HG02840 (cell line): Measurements from ENCODE around the gene WNK2.
"Not testable (repeated sequence)": the region's sequence is repeated elsewhere in the genome, so short reads cannot be mapped to it uniquely, and the experiment has no call there.

Source experiments
- ATAC-seq: cut with Tn5 transposase; IDR thresholded peaks from one replicate; pipeline ENCODE4 v1.9.1; 2021; ENCODE audit warnings: mild to moderate bottlenecking, moderate library complexity, moderate number of reproducible peaks; ENCODE audit not compliant: unreplicated experiment, low FRiP score

WNK2 gene

DNA sequence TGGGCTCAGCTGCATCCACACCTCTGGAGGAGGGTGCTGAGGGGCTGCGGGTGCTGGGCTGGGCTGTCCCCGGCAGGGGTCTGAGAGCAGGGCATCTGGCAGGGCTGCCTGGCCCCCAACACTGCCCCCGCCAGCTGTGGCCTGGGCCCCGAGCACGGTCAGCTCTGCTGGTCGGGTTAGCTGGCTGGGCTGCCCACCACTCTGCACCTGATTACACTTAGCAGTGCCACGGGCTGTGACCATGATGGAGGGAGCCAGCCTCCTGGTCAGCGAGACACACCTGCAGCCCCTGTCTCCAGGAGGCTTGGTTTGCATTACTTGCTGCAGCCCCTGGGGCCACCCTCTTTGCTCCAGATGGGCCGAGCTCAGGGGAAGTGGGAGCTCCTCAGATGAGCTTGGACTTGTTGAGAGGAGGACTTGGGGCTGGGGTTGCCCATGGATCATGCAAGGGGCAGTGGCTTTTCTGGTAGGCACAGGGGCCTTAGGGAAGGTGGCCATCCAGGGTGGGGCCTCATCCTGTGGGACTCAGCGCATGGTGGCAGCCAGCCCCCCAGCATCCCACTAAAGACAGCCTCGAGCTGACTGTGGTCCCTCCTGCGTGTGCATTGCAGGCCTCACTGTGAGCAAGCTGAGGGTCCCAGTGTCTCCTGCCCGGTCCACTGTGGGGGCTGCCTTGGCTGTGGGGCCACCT, 135.5 kb downstream of the WNK2 start:
- no peak for ATAC-seq

DNA sequence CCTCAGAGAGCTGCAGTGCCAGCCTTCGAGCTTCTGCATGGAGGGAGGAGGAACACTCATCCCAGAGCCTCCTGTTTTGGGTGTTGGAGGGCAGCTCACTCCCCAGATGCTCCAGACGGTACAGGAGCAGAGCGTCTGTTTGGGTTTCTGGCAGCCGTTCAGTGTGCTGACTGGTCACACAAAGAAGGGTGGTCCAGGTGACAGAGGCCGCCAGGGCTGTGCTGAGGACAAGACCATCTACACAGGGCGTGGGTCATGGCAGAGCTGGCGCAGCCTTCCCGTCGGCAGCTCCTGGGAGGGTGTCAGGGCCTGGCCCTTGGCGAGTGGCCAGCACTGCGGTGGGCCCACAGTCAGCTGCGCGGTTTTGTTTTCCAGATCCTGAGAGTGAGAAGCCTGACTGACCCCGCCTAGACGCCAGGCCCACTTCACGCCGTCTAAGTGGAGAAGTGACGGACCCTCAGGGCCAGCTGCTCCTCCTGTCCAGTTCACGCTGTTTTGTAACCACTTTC, 136.1 kb downstream of the WNK2 start:
- ATAC-seq, result no peak

DNA sequence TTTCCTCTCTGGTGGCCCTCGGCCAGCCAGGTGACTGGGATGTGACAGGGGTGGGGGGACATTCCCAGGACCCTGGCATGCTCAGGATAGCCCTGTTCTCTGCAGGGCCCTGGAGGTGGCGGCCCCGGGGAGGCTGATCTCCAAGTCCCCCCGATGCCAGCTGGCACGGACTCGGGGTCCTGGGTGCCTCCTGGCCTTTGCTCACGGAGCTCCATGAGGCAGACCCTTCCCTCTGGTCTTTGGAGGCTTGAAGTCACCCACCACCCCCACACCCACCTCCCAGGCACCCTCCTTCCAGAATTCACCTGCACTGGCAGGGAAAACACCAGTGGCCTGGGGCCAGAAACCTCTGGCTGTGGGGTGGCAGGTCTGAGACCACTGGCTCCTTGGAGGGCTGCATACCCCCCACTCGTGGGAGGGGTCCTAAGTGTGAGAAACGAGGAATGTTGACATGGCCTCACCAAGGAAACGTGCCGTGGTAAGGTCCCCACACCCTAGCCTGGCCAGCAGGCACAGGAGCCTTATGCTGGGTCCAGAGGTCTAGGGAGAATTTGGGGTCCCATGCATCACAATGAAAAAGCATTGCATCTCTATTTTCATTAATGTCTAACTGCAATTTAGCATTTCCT, 136.8 kb downstream of the WNK2 start:
- ATAC-seq, result no peak

DNA sequence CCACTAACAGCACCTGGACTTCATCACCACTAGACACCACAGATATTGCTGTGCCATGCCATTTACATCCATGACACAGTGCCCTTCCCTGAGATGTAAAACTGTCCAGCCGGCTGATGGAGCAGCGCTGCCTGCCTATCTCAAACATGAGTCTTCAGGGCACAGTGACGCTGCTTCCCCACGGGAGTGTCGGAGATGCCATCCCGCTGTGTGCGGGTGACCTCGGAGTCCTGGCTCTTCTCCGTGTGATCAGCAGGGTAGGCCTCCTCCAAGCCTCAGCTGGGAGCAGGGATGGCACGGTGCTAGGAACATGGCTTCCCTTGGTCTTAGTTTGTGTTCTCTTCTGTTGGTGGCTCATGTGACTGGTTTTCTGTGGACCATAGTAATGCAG, 137.3 kb downstream of the WNK2 start:
- no peak for ATAC-seq

DNA sequence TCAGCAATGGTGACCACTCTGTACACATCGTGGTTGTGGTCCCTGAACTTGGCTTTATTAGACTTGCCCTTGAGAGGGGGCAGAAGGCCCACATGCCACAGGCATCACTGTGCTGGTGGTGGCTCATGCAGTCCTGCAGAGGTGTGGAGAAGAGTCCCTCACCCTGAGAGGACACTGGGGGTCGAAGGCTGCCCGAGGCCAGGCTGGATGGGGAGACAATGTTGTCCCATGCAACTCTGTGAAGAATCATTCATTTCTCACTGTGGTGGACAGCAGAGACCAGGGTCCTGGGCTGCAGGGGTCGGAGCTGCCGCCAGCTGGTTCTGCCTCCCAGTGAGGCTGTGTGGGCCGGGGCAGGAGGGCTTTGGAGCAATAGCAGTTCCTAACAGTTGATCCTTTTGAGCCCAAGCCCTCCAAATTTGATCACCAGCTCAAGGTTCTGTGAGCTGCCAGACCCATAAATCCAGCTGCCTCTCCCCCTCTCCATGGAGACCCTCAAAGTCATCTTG, 139.6 kb downstream of the WNK2 start:
- not testable (repeated sequence) for ATAC-seq

DNA sequence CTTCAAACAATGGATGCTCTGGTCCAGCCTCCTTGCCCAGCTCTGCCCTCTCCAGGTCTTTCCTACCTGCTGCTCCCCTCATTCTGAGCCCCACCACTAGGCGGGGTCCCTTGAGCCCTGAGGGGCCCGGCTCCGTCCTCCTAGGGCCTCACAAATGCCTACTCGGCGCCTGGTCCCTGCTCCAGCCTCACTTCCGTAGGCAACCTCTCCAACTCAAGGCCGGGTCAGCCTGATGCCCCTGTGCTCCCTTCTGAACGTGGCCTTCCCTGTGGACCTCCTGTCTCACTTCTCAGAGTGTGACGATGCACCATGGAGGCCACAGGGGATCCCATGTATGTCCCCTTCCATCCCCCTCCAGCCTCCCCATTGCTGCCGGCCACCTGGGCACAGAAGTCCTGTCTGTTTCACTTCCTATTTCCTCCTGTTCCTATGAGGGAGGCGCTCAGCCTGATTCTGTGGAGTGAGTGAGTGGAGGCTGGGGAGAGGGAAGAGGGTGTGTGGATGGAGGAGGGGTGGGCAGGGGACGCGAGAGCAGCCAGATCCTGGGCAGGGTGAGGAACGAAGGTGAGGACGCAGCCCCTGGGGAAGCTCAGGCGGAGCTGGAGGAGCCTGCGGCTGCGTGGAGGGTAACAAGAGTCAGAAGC, 140.4 kb downstream of the WNK2 start:
- no peak for ATAC-seq

GRCh38 chr9:93325307-93326035, 141.5 kb downstream of the WNK2 start:
- no peak for ATAC-seq

DNA sequence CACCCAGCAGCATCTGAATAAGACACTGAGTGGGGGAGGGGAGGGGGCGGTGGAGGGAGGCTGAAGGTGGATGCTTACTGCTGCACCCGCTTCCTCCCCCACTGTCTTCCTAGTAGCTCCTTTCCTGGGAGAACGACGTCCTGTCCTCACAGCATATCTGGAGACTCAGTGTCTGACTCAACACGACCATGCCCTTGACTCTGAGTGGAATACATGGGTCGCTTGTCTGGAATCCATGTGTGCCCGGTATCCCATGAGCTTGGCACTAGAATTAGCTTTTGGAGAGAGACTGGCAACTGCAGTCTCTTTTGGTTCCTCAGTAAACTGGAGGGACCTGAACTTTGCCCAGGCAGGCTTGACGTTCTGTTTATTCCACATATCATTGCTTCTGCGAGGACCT, 142.1 kb downstream of the WNK2 start:
- no peak for ATAC-seq

DNA sequence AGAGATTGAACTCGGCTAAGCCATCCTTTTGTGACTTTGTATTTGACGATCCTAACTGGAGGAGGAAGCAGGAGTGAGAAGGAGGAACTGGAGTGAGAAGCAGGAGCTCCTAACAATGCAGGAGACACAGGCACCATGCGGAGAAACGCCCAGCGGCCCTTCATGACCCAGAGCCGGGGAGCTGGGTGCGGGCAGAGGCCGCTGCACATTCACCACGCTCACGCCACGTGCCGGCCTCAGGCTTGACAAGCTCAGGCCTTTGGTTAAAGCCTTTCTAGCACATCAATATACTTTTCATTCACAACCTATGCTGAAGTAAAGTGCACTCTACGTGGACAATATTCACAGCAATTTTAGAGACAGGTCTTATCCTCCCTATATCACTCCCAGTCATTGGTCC, 142.7 kb downstream of the WNK2 start:
- ATAC-seq, result no peak

DNA sequence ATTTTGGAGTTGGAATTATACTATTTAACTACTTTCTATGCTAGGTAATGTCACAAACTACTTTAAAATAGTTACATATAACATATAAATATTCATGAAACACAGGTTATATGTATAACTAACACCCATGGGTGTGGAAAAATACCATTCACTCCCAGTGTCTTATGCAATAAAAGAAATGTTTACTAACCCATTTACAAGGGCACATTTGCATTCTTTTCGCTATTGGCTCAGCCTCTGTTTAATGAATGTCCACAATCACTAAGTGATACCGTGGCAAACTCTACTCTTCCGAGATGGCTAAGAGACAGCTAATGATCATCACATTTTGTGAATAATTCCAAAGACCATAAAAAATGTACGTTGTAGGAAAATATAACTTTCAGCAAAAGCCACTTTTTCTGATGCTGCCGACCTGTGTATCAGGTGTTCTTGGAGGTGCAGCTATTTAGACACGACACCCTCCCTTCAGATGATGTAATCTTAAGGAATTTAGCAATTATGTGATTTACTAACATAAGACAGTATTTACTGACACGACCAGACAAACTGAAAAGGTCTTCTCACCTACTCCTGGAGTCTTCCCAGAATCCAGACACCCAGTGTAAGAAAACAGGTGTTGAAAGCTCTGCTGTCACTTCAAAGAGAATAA, 145.8 kb downstream of the WNK2 start:
- ATAC-seq, result no peak

DNA sequence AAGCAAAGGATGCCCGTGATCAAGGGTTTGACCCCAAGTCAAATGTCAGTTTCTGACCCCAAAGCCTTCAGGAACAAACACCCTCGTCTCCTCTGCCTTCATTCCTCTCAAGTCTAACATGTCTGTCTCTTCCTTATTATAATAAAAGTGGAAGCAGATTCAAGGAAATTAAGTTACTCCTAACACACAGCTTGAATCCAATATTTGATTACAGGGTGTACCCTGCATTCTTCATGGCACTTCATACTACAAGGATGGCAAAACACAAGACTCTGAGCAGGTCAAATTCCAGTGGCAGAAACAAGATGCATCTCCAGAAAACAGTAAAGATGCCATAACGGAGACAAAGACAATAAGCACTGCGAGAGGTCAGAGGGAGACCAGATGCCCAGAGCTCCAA, 148.4 kb downstream of the WNK2 start:
- ATAC-seq, result no peak

GRCh38 chr9:93336720-93337119, 152.8 kb downstream of the WNK2 start:
- ATAC-seq, result no peak

DNA sequence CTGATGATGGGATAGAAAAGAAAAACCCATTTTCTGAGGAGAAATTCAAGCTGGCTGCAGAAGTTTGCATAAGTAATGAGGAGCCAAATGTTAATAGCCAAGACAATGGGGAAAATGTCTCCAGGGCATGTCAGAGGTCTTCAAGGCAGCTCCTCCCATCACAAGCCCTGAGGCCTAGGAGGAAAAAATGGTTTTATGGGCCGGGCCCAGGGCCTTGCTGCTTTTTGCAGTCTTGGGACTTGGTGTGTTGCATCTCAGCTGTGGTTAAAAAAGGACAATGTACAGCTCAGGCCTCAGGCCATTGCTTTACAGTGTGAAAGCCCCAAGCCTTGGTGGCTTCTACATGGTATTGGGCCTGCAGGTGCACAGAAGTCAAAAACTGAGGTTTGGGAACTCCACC, 154.3 kb downstream of the WNK2 start:
- not testable (repeated sequence) for ATAC-seq

DNA sequence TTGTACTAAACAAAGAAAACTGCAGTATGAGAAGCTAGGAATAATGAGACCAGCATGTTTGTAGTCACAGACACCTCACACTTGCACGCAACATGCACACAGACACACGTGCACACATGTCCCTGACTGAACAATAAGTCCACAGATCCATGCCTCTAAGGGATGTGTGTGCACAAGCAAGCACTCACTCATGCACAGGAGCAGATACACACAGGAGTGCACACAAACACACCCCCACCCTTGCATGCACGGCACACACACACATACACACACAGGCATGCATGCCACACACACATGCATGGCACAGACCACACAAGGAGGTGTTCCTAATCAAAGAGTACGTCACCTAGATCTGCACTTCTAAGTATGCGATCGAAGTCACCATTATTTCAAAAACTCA, 156.2 kb downstream of the WNK2 start:
- ATAC-seq, result no peak

- not testable (repeated sequence) for ATAC-seq
These were observed 157.9 kb downstream of the WNK2 start for GRCh38 chr9:93341820-93342219.

GRCh38 chr9:93342428-93342827, 158.5 kb downstream of the WNK2 start:
- ATAC-seq, result not testable (repeated sequence)

DNA sequence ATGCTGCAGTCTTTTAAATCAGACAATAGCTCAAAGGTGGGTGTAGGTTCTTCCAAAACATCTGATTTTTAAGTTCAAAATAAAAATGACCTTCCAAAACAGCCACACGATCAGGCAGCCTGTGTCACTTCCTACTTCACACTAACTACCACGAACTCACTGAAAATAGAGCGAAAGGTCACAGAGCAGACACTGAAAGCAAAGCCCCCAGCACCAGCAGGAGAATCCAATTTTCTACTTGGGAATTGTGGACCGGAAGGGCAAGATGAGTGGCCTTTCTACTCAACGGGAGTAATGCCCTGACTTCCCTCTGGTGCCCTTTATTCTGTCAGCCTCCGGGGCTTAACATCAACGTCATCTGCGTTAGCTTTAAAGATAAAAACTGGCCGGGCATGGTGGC, 159.7 kb downstream of the WNK2 start:
- no peak for ATAC-seq

DNA sequence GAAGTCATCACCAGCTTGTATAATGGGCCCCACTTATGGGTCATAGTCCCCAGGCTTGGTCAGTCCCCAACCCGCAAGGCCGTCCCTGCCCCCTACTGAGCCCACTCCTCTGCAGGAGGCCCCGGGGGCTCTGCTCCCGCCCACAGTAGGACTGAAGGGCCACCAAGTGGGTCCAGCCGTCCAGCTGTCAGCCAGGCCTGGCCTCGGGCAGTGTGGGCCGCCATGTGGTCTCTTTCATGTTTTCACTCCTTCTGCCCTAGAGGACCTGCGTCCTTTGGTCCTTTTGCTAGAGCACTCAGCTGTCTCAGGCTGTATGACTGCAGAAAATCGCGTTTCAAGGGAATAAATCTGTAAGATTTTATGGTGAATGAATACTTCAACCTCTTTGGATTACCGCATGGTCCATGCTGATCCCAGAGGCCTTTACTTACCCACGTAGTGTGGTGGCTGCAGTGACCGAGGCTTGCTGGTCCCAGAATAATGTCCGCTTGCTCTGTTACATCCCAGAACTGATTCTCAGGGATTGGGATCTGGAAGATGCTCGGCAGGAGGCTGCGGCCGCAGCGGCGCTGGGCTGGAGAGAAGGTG, 161.8 kb downstream of the WNK2 start:
- no peak for ATAC-seq

- no peak for ATAC-seq
These were observed 162.5 kb downstream of the WNK2 start for GRCh38 chr9:93346231-93347112.
